Coronary artery (tissue), 2 donors: Measurements from ENCODE around the gene HOOK1.

ENCODE experiments used
- DNase-seq: peaks from one replicate; pipeline ENCODE4 v3.0.0-alpha.2; 2017; ENCODE audit warnings: low spot score
- H3K27ac ChIP-seq, 2 donors: fragments of 200-600 bp; sonication (generic); one replicate each; pipeline ENCODE4 v1.5.1; 2016 to 2019
- H3K4me3 ChIP-seq: fragments of 200-600 bp; sonication (generic); 2 replicates; pipeline ENCODE4 v1.5.1; 2016; ENCODE audit warnings: mild to moderate bottlenecking, moderate library complexity
- TF ChIP-seq, protein P1 (sequence below): fragments of 200-600 bp; sonication (generic); IDR thresholded peaks from one replicate; pipeline ENCODE4 v1.5.1; 2019; ENCODE audit warnings: antibody characterized with exemption

The HOOK1 gene

DNA sequence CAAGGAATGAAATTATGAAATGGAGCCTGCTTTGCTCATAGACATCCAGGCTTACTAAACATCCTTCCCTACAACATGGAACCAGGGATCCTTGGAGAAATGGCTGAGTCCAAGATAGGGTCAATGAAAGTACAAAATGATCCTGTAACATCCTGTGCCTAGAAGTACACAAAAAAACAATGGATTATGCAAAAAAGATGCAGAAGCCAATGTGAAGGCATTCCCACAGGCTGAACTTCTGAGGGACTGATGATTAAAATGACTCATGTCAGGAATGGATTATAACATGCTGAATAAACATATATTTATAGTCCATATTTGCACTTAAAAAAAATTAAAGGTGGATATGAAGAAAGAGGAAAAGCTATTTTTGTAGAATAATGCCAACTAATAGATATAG is 10.4 kb upstream of the HOOK1 start:
- H3K4me3 ChIP-seq: no peak overlapping the region
- H3K27ac ChIP-seq: no peak overlapping the region
- DNase-seq: no peak
- TF ChIP-seq, protein P1, sequence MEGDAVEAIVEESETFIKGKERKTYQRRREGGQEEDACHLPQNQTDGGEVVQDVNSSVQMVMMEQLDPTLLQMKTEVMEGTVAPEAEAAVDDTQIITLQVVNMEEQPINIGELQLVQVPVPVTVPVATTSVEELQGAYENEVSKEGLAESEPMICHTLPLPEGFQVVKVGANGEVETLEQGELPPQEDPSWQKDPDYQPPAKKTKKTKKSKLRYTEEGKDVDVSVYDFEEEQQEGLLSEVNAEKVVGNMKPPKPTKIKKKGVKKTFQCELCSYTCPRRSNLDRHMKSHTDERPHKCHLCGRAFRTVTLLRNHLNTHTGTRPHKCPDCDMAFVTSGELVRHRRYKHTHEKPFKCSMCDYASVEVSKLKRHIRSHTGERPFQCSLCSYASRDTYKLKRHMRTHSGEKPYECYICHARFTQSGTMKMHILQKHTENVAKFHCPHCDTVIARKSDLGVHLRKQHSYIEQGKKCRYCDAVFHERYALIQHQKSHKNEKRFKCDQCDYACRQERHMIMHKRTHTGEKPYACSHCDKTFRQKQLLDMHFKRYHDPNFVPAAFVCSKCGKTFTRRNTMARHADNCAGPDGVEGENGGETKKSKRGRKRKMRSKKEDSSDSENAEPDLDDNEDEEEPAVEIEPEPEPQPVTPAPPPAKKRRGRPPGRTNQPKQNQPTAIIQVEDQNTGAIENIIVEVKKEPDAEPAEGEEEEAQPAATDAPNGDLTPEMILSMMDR: no peak

DNA sequence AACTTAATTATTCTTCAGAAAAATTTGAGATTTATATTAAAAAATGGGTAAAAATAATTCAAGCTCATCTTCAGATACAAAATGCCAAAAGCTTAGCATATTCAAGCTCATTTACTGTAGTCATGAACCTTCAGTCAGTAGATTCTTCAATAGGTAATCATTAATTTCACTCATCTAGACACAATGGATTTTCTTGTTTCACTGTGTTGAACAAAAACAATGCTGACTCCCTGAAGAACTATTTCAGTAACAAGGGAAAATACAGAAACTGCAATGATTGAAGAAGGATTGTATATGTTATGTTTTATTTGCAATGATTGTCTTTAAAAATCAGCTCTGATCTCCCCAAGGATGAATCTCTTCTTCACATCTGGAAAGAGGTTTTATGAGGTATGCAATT is 9.2 kb upstream of the HOOK1 start:
- no peak for DNase-seq
- H3K27ac ChIP-seq: no peak overlapping the region
- TF ChIP-seq, protein P1: no peak
- H3K4me3 ChIP-seq: no peak overlapping the region

DNA sequence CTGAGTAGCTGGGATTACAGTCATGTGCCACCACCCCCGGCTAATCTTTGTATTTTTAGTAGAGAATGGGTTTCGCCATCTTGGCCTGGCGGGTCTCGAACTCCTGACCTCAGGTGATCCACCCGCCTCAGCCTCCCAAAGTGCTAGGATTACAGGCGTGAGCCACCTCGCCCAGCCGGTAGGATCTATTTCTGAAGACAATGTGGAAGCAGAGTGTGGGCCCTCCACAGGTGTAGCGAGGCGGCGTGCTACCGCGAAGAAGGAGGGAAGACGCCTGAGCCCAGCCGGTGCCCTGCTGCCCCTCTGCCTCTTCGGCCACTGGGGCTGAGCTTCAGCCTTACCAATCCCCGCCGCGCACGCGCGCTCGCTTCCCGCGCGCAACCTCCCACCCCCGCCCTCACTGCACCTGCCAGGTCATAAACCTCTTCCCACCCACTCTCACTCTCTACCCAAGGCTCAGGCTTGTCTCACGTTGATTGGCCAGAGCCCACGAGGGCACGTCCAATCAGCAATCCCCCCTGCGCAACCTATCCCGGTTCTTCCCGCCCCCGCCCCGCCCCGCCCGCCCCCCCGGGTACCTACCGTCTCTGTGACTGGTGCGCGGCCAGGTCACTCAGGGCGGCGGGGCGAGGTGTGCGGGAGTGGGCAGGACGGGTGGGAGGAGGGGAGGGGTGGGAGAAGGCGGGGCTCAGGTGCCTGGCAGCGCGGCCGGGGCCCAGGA is 409 bp upstream of the HOOK1 start:
- TF ChIP-seq, protein P1: no peak
- DNase-seq: no peak
- Histone ChIP-seq H3K4me3 (peak overlapping the region; percentile 68), H3K27ac (no peak overlapping the region)

DNA sequence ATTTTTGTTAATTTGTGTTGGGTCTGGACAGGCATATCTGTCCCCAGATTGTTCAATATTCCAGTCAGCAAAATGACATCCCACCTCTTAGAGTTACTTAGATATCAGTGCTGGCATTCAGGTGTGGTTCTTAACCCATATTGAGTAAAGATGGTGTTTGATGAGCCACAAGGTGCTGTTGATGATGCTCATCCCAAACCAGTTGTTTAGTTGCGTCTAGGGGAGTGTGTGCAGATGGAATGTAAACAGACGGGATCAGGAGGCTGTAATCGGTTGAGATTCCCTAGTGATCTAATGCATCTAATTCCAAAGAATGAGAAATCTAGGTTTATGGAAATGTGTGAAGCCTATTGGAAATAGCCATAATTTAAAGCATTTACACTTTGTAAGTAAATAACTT is 1.1 kb downstream of the HOOK1 start:
- Histone ChIP-seq H3K4me3 (no peak overlapping the region), H3K27ac (no peak overlapping the region)
- no peak for DNase-seq

DNA sequence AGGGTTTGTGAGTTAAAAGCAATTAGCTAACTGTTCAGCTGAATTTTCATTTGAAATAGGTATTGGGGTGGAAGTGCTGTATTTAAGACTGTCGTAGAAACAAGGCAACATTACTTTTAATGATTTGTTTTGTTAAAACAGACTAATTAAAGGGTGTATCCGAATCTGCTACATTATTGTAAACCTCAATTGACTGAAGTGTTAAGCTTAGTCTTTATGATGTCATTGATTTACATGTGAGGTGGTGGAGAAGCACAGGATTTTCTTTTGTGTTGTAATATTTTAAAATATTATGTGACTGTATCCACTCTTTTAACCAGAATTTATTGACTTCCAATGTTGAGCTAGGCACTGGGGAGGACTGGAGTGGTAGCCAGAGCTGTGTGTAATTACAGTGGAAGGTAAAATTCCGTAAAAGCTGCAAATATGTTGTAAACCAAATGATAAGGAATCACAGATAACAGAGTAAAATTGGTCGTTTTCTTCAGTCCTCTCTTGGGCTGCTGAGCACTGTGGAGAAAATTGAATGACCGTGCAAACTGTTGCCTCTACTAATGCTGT is 1.6 kb downstream of the HOOK1 start:
- TF ChIP-seq, protein P1: no peak
- no peak for DNase-seq
- Histone ChIP-seq H3K4me3 (no peak overlapping the region), H3K27ac (no peak overlapping the region)

More for the DNA sequence above, 1.1 kb downstream of the HOOK1 start:
- TF ChIP-seq, protein P1: no peak

DNA sequence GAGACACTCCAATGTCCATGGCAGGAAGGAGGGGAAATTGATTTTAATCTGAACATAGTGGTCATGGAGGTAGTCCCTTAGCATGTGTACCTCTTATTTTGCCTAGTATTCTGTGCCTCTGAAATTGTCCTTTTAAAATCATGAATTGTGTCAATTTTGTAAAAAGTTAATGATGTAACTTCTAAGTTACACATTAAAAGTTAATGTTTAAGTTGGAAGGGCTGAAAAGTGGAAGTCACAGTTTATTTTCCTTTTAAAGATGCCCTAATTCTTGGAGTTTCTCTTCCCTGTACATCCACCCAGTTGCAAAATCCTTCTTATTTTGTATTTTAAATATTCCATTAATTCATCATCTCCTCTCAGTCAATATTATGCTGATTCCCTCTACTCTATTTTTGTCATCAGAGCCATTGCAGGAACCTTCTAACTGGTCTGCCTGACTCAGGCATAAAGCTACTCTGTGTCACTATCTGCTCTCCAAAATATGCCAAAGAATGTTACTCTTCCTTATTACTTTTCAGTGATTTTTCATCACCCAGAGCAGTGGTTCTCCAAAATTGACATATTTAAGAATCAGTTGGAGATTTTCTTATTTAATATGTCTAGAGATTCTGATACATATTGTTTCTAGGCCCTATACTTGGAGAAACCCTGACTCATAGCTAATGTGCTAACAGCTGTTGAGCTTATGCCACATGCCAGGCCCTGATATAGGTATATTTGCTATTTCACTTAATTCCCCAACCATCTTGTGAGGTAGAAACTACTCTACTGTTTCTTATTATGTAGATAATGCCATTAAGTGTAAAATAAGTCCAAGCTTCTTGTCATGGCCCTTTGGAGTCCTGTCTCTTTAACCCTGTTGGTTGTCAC is 5.1 kb downstream of the HOOK1 start:
- no peak overlapping the region for H3K27ac ChIP-seq
- TF ChIP-seq, protein P1: no peak

More for the DNA sequence above, 5.1 kb downstream of the HOOK1 start:
- no peak overlapping the region for H3K4me3 ChIP-seq
- no peak for DNase-seq
